Natural killer cell (primary cell): ENCODE results near the gene NXNL2. TPM values are rescaled to one million over a fixed set of nuclear protein-coding genes. Genes with fewer than 3 reads are reported as not detected.

ENCODE experiments used
- ATAC-seq, 3 donors: fragments of 150-1000 bp in 2 of 3; fragments of 200-7000 bp in 1 of 3; cut with Tn5 transposase; 1 replicate in 1 of 3; 2 replicates in 2 of 3; pipeline ENCODE4 v1.10.0; 2021; ENCODE audit warnings: mild to moderate bottlenecking in 2 of 3, moderate library complexity in 2 of 3
- DNase-seq, 2 donors: peaks; one replicate each; pipeline versions ENCODE4 v3.0.0 to v3.0.0-alpha.2; 2013 to 2021; ENCODE audit warnings: mixed read lengths in 1 of 2
- H3K27ac ChIP-seq: one replicate; pipeline ENCODE4 v1.5.1; 2013; ENCODE audit warnings: mild to moderate bottlenecking, low read length
- H3K27me3 ChIP-seq: one replicate; pipeline ENCODE4 v1.6.1; 2013; ENCODE audit warnings: low read length; ENCODE audit not compliant: control insufficient read depth, insufficient read depth
- H3K36me3 ChIP-seq: one replicate; pipeline ENCODE4 v1.6.1; 2013; ENCODE audit warnings: low read length; ENCODE audit not compliant: control insufficient read depth, insufficient read depth
- H3K4me1 ChIP-seq: one replicate; pipeline ENCODE4 v1.6.1; 2013; ENCODE audit warnings: low read length; ENCODE audit not compliant: control insufficient read depth, insufficient read depth
- H3K4me3 ChIP-seq: one replicate; pipeline ENCODE4 v1.5.1; 2013; ENCODE audit warnings: low read length
- H3K9me3 ChIP-seq: one replicate; pipeline ENCODE4 v1.6.1; 2013; ENCODE audit warnings: low read length; ENCODE audit not compliant: control insufficient read depth, insufficient read depth
- H3K27ac Mint-ChIP-seq, 2 donors: one replicate each; pipeline ENCODE4 v1.8.0; 2022; ENCODE audit warnings: mild to moderate bottlenecking in 2 of 2, mixed read lengths in 2 of 2, moderate library complexity in 1 of 2
- H3K27me3 Mint-ChIP-seq, 2 donors: one replicate each; pipeline ENCODE4 v1.8.0; 2022; ENCODE audit warnings: low read depth in 2 of 2, mixed read lengths in 2 of 2
- H3K36me3 Mint-ChIP-seq: one replicate; pipeline ENCODE4 v1.8.0; 2022; ENCODE audit warnings: mixed read lengths
- H3K4me1 Mint-ChIP-seq, 2 donors: one replicate each; pipeline ENCODE4 v1.8.0; 2022; ENCODE audit warnings: mixed read lengths in 2 of 2
- H3K4me3 Mint-ChIP-seq: one replicate; pipeline ENCODE4 v1.8.0; 2022; ENCODE audit warnings: mild to moderate bottlenecking, moderate library complexity, mixed read lengths
- H3K9me3 Mint-ChIP-seq, 2 donors: one replicate each; pipeline ENCODE4 v1.8.0; 2022; ENCODE audit warnings: mixed read lengths in 2 of 2
- CTCF ChIP-seq: fragments of 200-600 bp; IDR thresholded peaks from one replicate; pipeline ENCODE4 v1.8.0; 2022; ENCODE audit warnings: antibody characterized with exemption
- WGBS: methylation state at CpG from one replicate; pipeline ENCODE4 v1.1.7; 2013; ENCODE audit warnings: missing lambda C conversion rate; ENCODE audit not compliant: insufficient coverage; 5-methylcytosine and 5-hydroxymethylcytosine counted together
- intact Hi-C: fragments of 100-400 bp; cut with micrococcal nuclease; formaldehyde crosslinking; loops from one replicate; pipeline ENCODE4 v1.14.2; 2022
- total RNA-seq, 4 donors: library from RNA; stranded (reverse); fragments of 120-200 nt in 1 of 4; gene quantifications; one replicate each; pipeline versions ENCODE4 v1.2.3 to v1.2.4, GENCODE V29; 2013 to 2022

Gene NXNL2
- total RNA-seq, 3 donors from 2014 or later (not counting 1 experiment from before 2014, with no cell fraction given) = not detected

GRCh38 chr9:88536951-88537760, 2.2 kb downstream of the NXNL2 start:
- Mint-ChIP-seq H3K27ac (no peak overlapping the region), H3K36me3 (no peaks in the 10 kb centered on the region), H3K4me3 (peak overlapping the region; percentile 57), H3K4me1 (peaks cover 6 to 27% of the 10 kb centered on the region in 2 donors), H3K27me3 (peaks cover 26 to 45% of the 10 kb centered on the region in 2 donors), H3K9me3 (no peaks in the 10 kb centered on the region)
- Histone ChIP-seq H3K27ac (no peak overlapping the region), H3K27me3 (peaks cover 33% of the 10 kb centered on the region), H3K9me3 (no peaks in the 10 kb centered on the region), H3K4me1 (peaks cover 15% of the 10 kb centered on the region), H3K36me3 (no peaks in the 10 kb centered on the region), H3K4me3 (no peak overlapping the region)
- WGBS = 84% methylated on average over 15 of the region's 15 CpGs
- DNase-seq (no peak), ATAC-seq (no peak)
- intact Hi-C loops = loop anchor here (10.0 kb wide), 1 partner anchor 222 kb away; no protein-coding TSS in a partner anchor
- TF ChIP-seq CTCF = no peak

GRCh38 chr9:88537761-88538091, 2.7 kb downstream of the NXNL2 start:
- Mint-ChIP-seq H3K4me3 (no peak overlapping the region), H3K36me3 (no peaks in the 10 kb centered on the region), H3K27me3 (peaks cover 26 to 48% of the 10 kb centered on the region in 2 donors), H3K27ac (no peak overlapping the region), H3K4me1 (peaks cover 4 to 21% of the 10 kb centered on the region in 2 donors), H3K9me3 (no peaks in the 10 kb centered on the region)
- WGBS = 0% methylated on average over 1 of the region's 1 CpG
- no peaks in the 10 kb centered on the region for H3K9me3 ChIP-seq
- ATAC-seq (peak in 2 of 3 donors; percentile 23 to 47), DNase-seq (peak in 1 of 2 donors; percentile 61)
- no peak for TF ChIP-seq CTCF
- peaks cover 31% of the 10 kb centered on the region for H3K27me3 ChIP-seq
- intact Hi-C loops = loop anchor here (10.0 kb wide), 1 partner anchor 223 kb away; no protein-coding TSS in a partner anchor
- no peak overlapping the region for H3K27ac ChIP-seq
- peaks cover 15% of the 10 kb centered on the region for H3K4me1 ChIP-seq
- H3K36me3 ChIP-seq = no peaks in the 10 kb centered on the region
- no peak overlapping the region for H3K4me3 ChIP-seq

GRCh38 chr9:88538311-88539085, 3.5 kb downstream of the NXNL2 start:
- 80% methylated on average over 10 of the region's 10 CpGs for WGBS
- H3K27me3 ChIP-seq = peaks cover 31% of the 10 kb centered on the region
- DNase-seq = no peak

More at GRCh38 chr9:88538311-88539085, 3.5 kb downstream of the NXNL2 start:
- Histone ChIP-seq H3K4me1 (peaks cover 15% of the 10 kb centered on the region), H3K9me3 (no peaks in the 10 kb centered on the region), H3K27ac (no peak overlapping the region), H3K4me3 (no peak overlapping the region), H3K36me3 (no peaks in the 10 kb centered on the region)
- peaks cover 0 to 17% of the 10 kb centered on the region in 2 donors for H3K4me1 Mint-ChIP-seq
- H3K36me3 Mint-ChIP-seq = no peaks in the 10 kb centered on the region
- intact Hi-C loops = loop anchor here (10.0 kb wide), 1 partner anchor 224 kb away; no protein-coding TSS in a partner anchor
- ATAC-seq = no peak
- no peak for TF ChIP-seq CTCF
- H3K27me3 Mint-ChIP-seq = peaks cover 22 to 45% of the 10 kb centered on the region in 2 donors
- H3K9me3 Mint-ChIP-seq = no peaks in the 10 kb centered on the region
- H3K4me3 Mint-ChIP-seq = no peak overlapping the region
- no peak overlapping the region for H3K27ac Mint-ChIP-seq
